Kidney tubule cell (primary cell): ENCODE data around the gene DSCAML1.

Experiments
- DNase-seq: peaks from one replicate; pipeline ENCODE4 v3.0.0-alpha.2; 2018; ENCODE audit warnings: low spot score

DSCAML1 gene, protein sequence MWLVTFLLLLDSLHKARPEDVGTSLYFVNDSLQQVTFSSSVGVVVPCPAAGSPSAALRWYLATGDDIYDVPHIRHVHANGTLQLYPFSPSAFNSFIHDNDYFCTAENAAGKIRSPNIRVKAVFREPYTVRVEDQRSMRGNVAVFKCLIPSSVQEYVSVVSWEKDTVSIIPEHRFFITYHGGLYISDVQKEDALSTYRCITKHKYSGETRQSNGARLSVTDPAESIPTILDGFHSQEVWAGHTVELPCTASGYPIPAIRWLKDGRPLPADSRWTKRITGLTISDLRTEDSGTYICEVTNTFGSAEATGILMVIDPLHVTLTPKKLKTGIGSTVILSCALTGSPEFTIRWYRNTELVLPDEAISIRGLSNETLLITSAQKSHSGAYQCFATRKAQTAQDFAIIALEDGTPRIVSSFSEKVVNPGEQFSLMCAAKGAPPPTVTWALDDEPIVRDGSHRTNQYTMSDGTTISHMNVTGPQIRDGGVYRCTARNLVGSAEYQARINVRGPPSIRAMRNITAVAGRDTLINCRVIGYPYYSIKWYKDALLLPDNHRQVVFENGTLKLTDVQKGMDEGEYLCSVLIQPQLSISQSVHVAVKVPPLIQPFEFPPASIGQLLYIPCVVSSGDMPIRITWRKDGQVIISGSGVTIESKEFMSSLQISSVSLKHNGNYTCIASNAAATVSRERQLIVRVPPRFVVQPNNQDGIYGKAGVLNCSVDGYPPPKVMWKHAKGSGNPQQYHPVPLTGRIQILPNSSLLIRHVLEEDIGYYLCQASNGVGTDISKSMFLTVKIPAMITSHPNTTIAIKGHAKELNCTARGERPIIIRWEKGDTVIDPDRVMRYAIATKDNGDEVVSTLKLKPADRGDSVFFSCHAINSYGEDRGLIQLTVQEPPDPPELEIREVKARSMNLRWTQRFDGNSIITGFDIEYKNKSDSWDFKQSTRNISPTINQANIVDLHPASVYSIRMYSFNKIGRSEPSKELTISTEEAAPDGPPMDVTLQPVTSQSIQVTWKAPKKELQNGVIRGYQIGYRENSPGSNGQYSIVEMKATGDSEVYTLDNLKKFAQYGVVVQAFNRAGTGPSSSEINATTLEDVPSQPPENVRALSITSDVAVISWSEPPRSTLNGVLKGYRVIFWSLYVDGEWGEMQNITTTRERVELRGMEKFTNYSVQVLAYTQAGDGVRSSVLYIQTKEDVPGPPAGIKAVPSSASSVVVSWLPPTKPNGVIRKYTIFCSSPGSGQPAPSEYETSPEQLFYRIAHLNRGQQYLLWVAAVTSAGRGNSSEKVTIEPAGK (N-terminal part only)

DNA sequence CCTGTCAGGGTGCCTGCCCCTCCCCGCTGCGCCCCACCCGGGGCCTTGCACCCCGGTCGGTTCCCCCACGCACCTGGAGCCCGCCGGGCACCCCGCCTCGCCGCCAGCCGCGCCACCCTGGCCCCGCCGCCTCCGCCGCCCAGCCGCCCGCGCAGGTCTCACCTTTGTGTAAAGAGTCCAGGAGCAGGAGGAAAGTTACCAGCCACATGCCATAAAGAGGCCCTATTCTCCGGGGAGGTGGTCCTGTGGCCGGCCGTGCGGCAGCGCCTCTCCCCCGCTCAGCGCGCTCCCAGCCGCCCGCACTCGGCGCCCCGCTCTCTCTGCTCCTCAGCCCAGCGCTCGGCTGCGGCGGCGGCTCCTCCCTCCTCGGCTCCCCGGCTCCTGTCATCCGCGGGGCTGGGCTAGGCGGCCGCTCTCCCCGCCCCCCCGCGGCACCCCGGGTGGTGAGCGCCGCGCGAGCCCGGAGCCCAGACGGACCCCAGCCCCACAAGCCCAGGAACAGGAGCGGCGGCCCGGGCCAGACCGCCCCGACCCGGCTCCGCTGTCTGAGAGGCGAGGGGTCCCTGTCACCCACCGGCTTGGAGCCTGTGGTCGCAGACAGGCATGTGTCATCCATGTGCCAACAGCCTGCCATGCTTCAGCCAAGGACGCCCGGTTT lies at the start of gene DSCAML1:
Gene DSCAML1, minus strand, starts transcription at position 345 of the 658 bp plus-strand sequence. Its CDS starts 137 bp downstream, at position 208.
- DNase-seq: peak; percentile 47

DNA sequence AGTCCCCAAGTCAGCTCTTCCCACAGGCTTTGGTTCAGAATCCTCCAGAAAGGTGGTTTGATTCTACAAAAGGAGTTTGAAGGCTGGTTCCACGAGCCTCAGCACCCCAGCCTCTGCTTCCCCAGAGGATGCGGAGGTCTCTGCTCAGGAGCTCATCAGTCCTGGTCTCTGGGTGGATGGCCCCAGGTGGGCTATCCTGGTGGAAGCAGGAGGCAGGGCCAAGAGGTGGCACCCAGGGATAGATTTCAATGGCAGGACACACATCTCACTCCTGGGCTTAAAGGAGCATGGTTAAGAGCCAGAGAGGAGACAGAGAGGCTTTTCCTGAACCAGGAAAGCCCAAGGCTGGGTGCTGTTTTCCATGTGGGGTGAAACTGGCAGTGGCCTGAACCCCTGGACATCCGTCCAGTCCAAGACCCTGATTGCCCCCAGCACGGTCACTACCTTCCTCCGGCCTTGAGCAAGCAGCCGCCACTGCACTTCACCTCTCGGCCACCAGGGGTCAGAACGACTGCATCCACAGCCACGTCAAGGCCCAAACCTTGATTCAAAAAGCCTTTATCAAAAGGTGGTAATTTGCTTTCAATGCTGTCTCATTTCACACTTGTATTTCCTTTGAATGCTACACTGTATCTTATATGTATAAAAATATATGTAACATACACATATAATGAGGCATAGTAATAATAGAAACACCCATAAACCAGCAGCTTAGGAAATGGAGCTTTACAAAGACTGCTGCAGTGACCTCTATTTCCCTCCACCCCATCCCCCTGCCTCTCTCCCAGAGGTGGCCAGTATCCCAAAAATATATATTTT lies 46.9 kb upstream of the DSCAML1 start:
- peak; percentile 68 for DNase-seq

DNA sequence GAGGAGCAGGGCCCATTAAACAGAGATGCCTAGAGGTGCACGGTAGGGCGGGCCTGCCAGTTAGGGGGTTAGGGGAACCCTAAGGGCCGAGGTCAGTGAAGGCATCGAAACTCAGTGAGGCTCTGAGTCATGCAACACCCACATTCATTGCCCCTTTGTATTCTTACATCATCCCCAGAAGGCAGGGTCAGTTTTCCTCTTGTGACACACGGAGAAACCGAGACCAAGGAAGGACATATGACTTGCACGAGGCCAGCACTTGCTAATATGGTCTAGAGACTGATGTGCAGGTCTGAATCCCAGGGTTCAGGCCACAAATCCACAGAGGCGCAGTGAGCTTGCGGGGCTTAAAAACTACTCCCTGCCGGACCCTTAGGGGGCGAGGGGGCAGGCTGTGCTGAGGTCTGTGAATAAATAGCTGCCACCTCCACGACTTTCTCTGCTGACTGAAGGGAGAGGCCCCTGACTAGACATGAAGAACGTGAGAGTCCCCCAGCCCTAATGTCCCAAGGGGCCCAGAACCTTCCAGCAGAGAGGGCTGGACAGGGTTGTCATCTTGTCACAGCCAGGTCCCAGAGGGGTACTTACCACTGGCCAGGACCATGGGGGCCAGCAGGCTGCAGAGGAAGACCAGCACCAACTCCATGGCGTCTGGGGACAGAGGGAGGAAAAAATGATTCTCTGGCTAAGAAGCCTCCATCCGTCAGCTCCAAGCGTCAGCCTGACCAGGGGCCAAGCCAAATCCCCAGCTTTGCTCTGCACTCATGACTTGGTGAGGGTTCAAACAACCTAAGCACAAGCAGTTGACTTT lies 45.3 kb upstream of the DSCAML1 start:
- DNase-seq: peak; percentile 71

DNA sequence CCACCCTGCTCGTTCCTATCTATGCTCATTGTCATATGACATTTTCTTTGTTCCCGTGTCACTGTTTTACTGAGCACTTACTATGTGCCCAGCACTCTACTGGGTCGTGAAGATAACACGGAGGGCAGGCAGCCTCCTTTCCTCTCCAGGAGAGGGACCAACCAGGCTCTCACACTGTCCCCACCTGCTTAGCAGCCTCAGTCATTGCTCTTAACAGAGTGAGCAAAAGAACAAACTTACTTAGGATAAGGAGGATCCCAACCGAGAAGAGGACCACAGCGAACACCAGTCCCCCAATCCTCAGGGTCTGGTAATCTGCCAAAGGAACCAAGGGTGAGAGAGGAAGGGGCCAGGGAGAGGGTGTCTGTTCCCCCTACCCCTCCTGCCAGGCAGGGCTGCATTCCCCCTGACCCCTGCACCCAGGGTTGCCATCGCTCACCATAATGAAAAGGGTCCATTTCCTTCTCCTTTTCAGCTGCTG lies 44.6 kb upstream of the DSCAML1 start:
- no peak for DNase-seq

DNA sequence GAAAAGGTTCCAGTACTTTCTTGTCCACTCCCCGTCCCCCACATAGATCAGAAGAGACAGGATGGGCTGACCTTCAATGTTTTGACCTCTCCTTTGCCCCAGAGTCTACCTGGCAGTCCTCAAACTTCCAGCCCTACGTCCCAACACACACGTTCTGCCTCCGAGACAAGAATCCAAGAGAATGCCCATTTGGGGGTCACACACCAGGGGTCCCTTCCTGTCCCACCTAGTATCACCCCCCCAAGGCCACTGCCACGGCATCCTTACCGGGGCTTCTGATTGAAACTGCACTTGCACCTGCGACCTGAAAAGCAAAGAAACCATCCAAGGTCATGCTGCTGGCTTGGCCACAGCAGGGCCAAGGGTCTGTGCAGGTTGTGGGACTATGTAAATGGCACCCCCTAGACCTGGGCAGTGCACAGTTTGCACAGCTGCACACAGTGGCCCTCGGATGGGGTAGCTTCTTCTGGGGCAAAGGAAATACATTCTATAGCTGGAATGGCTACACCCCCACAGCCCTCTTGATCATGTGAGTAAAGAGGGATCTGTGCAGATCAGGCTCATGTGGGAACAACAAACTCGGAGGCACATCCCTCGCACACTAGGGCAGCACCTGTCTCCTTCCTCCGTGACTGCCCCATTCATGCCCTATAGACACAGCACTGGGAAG lies 44.0 kb upstream of the DSCAML1 start:
- no peak for DNase-seq

DNA sequence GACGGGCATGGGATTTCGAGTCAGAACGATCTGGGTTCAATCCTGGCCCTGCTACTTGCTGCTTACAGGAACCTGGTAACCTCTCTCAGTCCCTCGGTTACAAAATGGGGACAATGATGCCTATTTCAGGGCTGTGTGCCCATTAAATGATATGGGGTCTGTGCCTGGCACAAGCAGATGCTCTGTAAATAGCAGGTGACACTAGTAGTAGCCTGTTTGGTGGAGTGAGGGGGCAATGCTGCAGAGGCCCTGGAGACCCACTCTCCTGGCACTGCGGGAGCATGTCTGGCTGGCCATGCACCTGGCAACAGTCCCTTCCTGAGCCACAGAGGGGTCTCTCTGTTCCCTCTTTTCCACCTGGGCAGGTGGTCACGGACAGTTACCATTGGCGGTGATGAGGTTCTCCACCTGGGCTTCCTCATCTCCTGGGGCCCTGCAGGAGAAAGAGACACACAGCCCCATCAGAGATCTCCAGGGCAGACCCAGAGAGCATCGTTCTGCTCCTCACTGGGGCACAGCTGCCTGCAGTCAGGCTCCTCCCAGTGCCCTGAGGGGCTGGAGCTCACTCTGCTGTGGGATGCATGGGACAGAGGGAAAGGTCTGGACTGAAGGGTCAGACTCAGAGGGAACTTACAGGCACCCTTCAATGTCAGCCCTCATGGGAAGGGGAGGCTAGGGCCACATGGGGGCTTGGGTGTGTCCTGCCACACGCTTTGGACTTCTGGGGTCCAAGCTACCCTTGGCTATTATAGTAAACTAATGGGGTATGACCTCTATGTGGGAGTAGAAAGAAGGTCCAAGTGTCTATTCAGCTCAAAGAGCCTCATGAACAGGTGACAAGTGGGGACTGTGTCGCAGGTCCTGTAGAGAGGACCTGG lies 43.2 kb upstream of the DSCAML1 start:
- DNase-seq: no peak

DNA sequence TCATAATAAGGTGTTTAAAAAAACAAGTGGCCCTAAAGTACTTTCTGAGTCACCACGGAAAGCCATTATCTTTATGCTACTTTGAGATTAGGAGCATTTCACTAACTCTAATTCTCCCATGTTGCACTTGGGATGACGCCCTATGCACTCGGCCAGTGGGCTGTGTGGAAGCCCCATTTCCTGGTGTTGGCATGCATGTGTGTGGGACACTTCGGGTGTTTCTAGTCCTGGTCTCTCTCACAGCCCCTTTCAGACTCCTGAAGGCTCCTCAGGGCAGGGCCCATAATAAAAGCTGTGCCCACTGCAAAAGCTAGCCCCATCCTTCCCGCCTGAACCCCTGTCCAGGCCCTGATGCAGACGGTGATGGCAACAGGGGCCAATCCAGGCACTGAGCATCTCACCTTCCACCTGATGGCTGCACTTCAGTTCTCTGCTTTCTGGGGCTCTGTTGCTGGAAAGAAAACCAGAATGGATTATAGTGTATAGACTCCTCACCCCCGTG lies 42.4 kb upstream of the DSCAML1 start:
- DNase-seq: no peak

DNA sequence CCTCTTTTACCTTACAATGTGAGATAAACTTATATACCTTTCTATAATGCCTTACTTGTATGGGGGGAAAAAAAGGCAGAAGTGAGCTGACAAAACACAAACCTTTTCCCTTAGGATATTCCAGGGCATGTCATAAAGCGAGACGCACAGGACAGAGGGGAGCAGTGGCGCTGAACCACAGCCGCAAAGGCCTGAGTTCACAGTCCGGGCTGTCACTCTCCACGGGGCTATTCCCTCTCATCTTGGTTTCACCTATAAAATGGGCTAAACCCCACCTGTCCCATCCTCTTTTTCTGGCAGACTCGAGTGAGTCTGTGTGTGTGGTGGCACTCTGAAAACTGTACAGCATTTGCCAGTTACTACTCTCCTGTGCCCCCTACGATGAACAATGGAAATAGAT lies 41.9 kb upstream of the DSCAML1 start:
- no peak for DNase-seq

DNA sequence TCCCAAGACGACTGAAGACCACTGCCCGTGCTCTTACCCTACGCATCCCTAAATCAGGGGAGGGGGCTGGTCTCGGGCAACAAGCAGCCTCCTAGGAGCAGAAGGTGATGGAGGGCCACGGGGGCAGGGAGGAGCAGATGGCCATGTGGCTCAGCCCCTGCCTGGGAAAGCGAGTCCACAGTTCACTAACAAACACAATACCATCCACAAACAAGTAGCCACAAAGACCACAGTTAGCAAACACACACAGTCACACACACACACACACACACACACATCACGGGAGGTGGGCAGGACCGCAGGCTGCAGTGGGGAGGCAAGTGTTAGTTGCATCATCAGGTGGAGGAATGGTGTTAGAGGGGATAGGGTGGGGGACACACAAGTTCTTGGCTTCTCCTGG lies 40.8 kb upstream of the DSCAML1 start:
- DNase-seq: no peak

DNA sequence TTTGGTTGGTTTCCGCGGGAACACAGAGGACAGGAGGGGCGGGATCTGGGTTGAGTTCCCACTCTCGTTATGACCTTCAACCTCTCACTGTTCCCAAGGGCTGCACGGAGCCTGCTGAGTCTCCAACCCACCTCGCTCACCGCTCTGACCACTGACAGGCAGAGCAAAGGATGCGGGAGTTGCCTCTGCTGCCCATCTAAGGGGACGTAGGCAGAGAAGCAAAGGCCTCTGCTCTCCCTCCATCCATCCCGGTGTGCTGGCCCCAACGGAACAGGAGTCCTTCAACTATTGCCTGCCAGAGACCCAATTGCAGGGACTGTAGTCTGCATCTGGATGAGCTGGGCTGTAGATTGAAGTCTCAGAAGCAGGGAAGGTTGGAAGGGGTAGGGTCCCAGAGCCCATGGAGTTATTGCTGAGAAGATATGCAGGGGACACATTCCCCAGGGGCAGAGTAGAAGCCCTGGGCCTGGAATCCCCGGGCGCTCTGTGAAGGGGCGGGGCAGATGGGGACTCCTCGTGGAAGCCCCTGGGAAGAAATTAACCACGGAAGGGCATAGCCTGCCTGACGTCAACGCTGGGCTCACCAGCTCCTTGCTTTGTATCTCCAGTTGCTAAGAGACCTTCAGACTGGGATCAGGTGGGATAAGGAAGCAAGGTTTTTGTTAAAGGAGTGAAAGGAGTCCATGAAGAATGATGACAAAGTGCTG lies 40.2 kb upstream of the DSCAML1 start:
- peak; percentile 59 for DNase-seq

DNA sequence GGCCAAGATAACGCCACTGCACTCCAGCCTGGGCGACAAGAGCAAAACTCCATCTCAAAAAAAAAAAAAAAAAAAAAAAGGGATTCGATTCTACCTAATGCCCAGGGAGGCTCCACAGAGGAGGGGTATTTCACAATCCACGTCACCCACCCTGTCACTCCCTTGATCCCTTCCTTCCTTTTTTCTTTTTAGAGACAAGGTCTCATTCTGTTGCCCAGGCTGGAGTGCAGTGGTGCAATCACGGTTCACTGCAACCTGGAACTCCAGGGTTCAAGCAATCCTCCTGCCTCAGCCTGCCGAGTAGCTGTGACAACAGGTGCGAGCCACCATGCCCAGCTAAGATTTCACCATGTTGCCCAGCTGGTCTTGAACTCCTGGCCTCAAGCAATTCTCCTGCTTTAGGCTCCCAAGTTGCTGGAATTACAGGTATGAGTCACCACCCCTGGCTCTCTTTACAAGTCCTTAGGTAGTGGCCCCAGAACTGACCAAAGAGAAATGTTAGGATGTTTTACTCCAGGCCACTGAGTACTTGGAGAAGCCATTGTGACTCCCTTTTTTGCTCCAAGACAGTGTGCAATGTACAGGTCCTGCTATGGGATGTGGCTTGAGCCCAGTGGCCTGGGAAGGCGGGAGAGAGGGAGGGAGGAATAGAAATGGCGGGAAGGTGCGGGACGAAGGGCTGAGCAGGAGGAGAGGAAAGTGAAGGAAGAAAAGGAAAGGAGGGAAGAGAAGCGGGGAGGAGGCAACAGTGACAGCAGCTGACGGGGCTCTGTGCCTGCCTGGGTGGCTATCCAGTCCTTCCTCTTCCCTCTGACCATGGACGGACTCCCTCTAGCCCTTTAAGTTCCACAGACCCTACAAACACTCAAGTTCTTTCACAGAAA lies 39.3 kb upstream of the DSCAML1 start:
- no peak for DNase-seq

DNA sequence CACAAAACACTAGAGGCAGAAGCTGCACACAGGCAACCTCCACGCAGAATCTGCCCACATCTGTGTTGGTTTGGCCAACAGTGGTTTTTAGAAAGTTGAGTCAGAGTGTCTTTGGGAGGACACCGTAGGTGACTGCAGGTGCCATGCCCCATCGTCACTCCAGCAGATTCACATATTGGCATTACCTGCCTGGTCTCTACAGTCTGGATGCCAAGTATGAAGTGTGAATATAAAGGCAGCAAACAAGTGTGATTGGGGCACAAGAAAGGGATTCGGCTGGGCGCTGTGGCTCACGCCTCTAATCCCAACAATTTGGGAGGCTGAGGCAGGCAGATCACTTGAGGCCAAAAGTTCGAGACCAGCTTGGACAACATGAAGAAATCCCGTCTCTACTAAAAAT lies 38.6 kb upstream of the DSCAML1 start:
- DNase-seq: no peak

DNA sequence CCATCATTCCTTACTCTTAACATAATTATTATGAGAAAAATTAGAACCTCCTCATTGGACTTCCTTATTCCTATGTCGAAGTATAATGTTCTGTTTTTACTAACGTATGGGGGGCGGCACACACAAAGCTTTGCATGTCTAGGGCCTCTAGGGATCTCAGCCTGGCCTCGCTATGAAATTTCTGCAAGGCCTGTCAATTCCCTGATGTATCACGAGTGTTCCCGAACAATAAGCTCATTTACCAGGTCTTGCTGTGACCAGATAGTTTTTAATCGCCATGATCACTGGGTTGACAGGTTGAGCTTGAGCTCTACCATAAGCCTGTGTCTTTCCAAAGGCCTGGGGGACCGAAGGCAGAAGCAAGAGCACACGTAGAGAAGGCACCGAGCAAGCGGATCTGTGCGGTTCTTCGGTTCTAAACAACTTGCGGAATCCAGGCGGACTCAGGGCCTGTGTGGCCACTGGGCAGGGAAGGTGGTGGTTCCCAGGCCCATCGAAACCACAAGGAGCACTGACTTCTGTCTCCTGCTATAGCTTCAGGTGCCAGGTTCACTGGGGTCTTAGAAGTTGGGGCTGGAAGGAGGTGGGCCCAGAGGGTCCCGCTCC lies 37.9 kb upstream of the DSCAML1 start:
- DNase-seq: no peak

DNA sequence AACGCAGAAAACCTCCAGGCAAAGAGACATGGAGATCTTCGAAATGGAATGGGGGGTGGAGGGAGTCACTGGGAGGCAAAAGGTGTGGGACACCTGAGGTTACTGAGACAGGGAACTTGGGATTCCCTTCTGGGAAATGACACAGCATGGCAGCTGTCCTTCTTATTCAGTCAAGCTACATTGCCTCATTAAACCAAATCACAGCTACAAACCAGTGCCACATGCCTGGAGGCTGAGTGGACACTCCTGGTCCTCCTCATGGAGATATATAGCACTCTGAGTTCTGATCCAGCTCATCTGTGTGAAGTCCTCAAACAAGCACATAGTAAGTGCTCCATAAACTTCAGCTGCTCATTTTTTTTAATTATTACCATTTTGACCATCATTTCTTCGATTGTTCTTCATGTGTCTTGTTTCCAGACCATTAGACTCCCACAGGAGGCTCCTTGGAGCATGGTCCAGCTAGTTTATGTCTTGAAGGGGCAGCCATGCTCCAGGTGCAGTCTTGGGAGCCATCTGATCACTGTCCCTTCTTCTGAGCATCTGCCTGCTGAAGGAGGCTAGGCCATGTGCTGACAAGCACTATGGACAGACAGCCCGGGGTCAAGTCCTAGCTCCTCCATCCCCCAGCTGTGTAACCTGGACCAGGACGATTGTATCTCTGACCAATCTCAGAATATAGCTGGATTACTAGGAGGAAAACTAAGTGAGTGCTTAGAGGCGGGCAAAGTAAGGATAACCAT lies 37.2 kb upstream of the DSCAML1 start:
- DNase-seq: peak; percentile 48

DNA sequence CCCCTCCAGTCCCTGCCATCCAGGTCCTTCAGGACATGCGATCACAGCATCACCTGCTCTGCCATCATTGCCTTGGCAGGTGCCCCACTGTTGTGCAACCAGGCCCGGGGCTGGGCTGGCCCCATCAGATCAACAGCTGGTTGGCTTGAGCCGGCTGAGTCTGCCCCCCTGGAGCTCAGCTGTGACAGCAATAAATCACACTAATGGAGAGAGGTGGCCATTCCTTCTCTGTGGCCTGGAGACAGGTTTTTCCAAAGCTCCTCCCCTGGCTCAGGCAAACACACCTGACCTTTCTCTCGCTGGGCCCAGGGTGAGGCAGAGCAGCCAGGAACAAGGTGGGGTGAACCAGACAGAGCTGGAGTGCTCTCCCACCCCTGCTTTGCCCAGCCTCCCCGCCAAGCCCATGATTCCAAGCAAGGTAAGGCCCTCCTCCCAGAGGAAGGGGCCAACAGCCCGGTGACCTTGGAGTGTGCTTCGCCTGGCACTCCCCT lies 36.4 kb upstream of the DSCAML1 start:
- DNase-seq: peak; percentile 91
